BLaER1 (cell line): ENCODE data around the gene ITPRIPL1.

Experiments
- H3K27ac ChIP-seq: shearing (Covaris generic); formaldehyde crosslinking; 2 replicates; pipeline ENCODE4 v1.8.1; 2022
- H3K27me3 ChIP-seq: shearing (Covaris generic); formaldehyde crosslinking; 2 replicates; pipeline ENCODE4 v1.8.1; 2022
- H3K36me3 ChIP-seq: shearing (Covaris generic); formaldehyde crosslinking; 2 replicates; pipeline ENCODE4 v1.8.1; 2022
- H3K4me1 ChIP-seq: shearing (Covaris generic); formaldehyde crosslinking; 2 replicates; pipeline ENCODE4 v1.8.1; 2022
- H3K4me2 ChIP-seq: shearing (Covaris generic); formaldehyde crosslinking; 2 replicates; pipeline ENCODE4 v1.8.1; 2022
- H3K4me3 ChIP-seq: shearing (Covaris generic); formaldehyde crosslinking; 2 replicates; pipeline ENCODE4 v1.8.1; 2022
- H3K9ac ChIP-seq: shearing (Covaris generic); formaldehyde crosslinking; 2 replicates; pipeline ENCODE4 v1.8.1; 2022
- H3K9me3 ChIP-seq: shearing (Covaris generic); formaldehyde crosslinking; 2 replicates; pipeline ENCODE4 v1.8.1; 2022
- H4K20me1 ChIP-seq: shearing (Covaris generic); formaldehyde crosslinking; 2 replicates; pipeline ENCODE4 v1.8.1; 2022
- Cebpa-rat ChIP-seq: shearing (Covaris generic); IDR thresholded peaks from 2 replicates; pipeline ENCODE4 v1.8.1; 2022

The ITPRIPL1 gene

GRCh38 chr2:96374211-96374951 is 49.3 kb downstream of the ITPRIPL1 start:
- Histone ChIP-seq H3K4me3 (no peak overlapping the region), H3K36me3 (peaks cover 74% of the 10 kb centered on the region), H3K9me3 (peaks cover 46% of the 10 kb centered on the region), H4K20me1 (no peaks in the 10 kb centered on the region), H3K4me1 (peaks cover 17% of the 10 kb centered on the region), H3K9ac (no peak overlapping the region), H3K27ac (no peak overlapping the region), H3K27me3 (no peaks in the 10 kb centered on the region), H3K4me2 (peak overlapping the region; percentile 30; the same call in 1 of the 2 replicates)
- no peak for TF ChIP-seq Cebpa-rat
